ENCODE measurements around the gene SNX13.

DNA sequence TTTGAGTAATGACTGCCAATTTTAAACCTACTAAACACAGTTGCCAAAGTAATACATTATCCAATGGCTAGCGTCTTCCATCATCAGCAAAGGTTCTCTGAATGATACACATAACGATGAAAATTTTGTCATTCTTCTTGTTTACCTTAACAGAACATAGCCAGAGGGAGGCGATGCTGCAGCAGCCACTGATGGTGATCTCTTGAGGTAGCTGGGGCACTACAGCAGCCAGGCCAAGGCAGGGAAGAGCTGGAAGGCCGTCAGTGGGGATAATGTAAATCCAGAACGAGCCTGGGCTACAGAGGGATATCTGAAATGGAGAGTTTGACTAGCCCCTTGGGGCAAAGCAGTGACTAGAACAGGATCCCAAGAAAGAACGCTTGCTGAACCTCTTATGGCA lies 48.6 kb upstream of the SNX13 start:
- no peak for TF ChIP-seq CTCF (conservative IDR thresholded peaks at IDR 0.05 in 1 of 2, IDR thresholded peaks at IDR 0.05 in 1 of 2; ENCODE audit: extremely low read depth in 1 of 2, insufficient read depth in 1 of 2, low read depth in 1 of 2, low read length in 2 of 2)
- TF ChIP-seq EZH2 (IDR thresholded peaks at IDR 0.05; ENCODE audit: borderline replicate concordance, low read length), result no peak

Data from mammary epithelial cell (primary cell).